ENCODE measurements around the gene FMR1.

GRCh38 chrX:147894366-147894963, 17.3 kb upstream of the FMR1 start:
- TF ChIP-seq CTCF (IDR thresholded peaks at IDR 0.05; ENCODE audit: insufficient read depth, low read depth, low read length) = no peak
- TF ChIP-seq EZH2 (IDR thresholded peaks at IDR 0.05; ENCODE audit: insufficient read depth, low read length) = no peak
